CD4-positive, alpha-beta T cell treated with Interleukin-17A for 1 hour (primary cell): ENCODE data around the gene PIEZO1.
"Not testable (repeated sequence)": the region's sequence is repeated elsewhere in the genome, so short reads cannot be mapped to it uniquely, and the experiment has no call there.

Experiments
- DNase-seq: peaks from one replicate; pipeline ENCODE4 v3.0.0-alpha.2; 2020

The PIEZO1 gene

DNA sequence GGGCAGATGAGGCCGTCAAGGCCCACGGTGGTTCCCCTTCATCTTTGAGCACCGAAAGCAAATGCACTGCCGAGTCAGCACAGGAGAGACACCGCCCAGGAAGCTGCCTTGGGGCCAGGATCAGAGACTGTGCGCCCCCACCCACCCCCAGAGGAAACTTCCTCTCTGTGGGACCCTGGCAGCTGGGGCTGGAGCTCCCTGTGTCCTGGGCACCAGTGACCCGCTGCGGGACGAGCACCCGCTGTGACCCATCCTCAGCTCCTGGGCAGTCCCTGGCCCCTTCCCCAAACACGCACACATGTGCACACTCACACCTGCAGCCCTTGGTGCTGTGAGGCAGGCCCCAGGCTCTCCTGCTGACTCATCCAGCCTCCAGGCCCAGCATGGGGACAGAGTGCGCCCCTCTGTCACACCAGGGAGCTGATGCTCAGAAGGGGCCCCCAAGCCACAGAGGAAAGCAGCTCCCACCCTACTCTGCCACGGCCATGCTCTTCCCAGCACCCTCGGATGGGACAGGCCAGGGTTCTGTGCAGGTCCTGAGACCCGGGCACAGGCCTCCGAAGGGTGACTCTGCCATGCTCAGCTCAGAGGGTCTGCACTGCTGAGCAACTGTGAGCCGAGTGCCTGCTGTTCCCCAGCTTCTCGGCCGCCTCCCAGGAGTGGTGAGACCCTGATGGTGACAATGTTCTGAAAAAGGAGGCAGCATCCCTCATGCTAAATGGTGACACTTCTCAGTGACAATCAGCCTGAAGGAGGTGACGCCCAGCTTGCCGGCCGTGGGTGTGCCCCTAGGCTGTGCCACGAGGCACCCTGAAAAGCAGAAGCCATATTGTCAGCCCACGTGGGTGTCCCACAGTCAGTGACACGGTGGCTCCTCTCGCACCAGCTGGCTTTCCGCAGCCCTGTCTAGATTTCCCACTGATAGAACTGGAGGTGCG, 3.6 kb downstream of the PIEZO1 start:
- DNase-seq, result peak; percentile 75

DNA sequence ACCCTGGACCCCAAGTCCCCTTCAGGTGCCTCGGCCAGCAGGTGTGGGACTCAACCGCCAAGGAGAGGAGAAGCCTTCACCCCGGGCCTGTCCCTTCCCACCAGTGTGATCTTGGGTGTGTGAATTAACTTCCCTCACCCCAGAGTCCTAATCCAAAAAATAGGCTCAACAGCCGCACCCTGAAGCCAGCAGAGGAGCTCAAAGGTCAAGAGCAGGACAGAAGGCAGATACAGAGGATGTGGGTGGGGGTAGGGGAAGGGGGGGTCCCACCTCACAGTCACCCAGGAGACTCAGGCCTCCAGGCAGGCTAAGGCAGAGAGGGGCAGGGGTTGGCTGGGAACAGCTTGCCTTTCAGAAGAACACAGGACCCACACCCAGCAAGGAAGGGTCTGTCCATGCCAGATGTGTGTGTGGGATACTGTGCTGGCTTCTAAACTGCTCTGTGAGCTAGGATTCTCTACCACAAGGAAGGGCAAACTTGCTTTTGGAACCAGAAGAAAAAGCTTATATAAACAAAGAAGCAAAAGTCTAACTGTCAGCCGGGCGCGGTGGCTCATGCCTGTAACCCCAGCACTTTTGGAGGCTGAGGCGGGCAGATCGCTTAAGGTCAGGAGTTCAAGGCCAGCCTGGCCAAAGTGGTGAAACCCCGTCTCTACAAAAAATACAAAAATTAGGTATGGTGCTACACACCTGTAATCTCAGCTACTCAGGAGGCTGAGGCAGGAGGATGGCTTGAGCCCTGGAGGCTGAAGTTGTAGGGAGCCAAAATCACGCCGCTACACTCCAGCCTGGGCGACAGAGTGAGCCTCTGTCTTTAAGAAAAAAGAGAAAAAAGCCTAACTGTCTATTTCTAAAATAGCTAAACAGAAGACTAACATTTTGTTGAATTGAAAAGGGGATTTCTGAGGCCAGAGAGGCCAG, 4.6 kb downstream of the PIEZO1 start:
- no peak for DNase-seq

- DNase-seq, result no peak
Measured at GRCh38 chr16:88779406-88780141, 5.4 kb downstream of the PIEZO1 start.

DNA sequence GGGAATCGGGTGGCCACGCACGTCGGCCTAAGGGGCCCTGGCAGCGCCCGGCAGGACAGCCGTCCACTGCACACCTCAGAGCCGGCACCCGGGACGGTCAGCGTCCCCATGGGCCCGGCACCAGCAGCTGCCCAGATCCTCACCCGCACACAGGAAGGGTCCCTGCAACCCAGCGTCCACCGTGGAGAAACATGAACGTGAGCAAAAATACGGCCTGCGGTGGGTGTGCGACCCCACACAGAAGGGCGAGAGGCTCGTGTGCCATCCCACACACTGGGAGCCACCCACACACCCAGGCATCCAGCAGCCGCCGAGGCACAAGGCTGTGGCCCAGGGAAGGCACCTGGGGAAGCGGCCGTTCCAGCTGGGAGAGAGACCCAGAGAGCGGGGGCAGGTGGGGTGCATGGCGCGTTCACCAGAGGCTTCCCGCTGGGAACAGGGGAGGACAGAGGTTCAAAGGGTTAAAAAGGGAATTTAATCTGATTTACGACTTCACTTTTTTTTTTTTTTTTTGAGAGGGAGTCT, 6.4 kb downstream of the PIEZO1 start:
- no peak for DNase-seq

- DNase-seq, result no peak
Measured at GRCh38 chr16:88778271-88778525, 6.8 kb downstream of the PIEZO1 start.

DNA sequence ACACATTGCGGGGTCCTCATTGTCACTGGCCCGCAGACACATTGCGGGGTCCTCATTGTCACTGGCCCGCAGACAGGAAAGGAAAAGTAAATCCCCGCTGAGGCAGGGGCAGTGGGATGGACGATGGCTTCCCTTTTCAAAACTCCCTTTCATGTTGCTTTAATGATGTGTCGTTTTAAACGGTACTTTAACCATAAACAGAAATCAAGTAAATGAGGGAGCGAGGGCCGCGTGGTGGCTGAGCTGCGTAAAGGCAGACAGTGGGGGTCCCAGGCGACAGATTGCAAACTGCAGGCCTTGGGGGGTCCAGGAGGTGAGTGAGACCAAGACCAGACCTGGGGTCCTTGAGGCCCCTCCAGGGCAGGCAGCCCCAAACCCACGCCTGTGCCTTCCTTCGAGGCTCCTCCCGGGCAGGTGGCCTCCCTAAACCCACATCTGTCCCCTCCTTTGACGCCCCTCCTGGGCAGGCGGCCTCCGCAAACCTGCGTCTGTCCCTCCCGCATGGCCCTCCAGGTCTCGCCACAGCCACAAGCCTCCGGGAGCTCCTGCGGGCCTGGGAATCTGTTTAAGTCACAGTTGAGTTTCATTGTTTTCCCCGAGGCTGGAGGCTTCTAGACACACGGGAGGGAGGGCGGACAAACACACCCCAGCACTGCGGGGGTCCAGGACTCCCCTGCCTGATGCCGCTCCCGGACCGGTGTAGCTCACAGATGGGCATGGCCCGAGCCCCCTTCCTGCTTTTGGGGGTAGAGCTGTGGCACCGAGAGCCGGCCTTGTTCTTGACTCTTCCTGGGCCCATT, 7.3 kb downstream of the PIEZO1 start:
- no peak for DNase-seq

DNA sequence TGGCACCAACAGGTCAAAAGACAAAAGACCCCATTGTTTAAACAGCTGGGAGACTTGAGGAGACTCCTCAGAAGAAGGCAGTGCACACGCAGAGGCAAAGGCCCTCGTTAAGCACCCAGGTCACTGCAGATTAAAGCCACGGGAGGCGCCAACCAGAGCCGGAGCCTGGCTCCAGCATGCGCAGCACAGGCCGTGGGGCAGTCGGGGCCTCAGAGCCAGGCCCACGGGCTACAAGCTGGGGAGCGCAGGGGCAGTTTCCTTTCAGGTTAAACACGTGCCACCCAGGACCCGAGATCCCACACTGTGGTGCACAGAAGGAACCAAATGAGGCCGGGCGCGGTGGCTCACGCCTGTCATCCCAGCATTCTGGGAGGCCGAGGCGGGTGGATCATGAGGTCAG, 9.2 kb downstream of the PIEZO1 start:
- no peak for DNase-seq

GRCh38 chr16:88774544-88775393, 10.3 kb downstream of the PIEZO1 start:
- no peak for DNase-seq

- no peak for DNase-seq
Measured at GRCh38 chr16:88773812-88774291, 11.2 kb downstream of the PIEZO1 start.

DNA sequence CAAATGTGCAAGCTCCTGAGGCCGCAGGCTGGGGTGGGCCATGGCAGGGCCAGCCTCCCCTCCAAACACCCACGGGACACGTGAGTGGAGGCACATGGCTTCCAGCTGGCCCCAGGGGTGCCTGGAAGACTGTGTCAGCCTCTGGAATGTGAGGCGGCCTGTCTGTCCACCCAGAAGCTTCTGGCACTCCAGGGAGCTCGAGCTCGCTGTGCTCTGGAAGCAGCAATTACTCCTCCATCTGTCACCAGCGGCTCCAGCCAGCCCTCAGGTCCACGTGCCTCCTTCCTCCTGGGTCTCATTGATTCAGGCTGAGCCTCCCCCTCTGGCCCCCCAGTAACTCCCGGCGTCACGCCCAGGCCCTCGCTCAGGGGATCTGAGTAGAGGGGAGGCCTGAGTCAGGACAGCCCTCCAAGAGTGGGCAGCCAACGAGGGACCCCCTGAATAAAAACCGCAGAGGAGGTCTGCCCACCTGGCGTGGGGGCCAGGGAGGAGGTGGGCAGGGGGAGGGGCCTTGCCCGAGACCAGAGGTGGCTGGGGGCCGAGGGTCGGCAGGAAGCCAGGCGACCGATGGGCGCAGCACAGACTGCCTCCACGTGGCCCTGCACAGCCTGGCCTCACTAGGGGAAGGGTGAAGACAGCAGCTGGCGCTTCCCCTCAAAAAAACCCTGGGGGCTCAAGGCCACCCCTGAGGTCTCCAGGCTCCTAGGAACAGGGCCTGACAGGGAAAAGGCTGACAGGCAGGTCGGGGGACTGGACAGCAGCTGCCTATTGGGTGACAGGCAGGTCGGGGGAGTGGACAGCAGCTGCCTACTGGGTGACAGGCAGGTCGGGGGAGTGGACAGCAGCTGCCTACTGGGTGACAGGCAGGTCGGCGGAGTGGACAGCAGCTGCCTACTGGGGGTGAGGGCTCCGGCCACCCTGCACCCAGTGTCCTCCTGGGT, 11.9 kb downstream of the PIEZO1 start:
- DNase-seq, result no peak

DNA sequence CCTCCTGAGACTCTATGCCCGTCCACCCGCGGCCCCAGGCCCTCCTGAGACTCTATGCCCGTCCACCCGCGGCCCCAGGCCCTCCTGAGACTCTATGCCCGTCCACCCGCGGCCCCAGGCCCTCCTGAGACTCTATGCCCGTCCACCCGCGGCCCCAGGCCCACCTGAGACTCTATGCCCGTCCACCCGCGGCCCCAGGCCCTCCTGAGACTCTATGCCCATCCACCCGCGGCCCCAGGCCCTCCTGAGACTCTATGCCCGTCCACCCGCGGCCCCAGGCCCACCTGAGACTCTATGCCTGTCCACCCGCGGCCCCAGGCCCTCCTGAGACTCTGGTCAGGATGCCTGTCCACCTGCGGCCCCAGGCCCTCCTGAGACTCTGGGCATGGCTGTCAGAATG, 13.2 kb downstream of the PIEZO1 start:
- not testable (repeated sequence) for DNase-seq

DNA sequence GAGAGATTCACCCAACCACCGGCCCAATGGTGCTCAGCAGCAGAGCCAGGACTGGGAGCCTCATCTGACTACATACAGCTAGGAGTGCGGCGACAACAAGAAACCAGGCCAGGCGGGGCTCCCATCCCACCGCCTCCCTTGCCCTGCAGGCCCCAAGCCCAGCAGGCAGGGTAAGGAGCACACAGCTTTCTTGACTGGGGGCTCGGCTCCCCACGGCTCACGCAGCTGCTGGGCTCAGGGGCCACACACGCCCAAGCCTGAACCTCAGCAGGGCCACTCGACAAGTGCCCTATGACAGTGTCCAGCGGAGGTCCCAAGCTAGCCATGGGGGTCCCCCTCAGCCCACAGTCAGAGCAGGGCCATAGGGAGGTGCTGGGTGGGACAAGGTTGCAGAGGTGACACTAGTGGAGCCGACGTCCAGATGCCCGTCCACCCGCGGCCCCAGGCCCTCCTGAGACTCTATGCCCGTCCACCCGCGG, 13.7 kb downstream of the PIEZO1 start:
- DNase-seq, result no peak

DNA sequence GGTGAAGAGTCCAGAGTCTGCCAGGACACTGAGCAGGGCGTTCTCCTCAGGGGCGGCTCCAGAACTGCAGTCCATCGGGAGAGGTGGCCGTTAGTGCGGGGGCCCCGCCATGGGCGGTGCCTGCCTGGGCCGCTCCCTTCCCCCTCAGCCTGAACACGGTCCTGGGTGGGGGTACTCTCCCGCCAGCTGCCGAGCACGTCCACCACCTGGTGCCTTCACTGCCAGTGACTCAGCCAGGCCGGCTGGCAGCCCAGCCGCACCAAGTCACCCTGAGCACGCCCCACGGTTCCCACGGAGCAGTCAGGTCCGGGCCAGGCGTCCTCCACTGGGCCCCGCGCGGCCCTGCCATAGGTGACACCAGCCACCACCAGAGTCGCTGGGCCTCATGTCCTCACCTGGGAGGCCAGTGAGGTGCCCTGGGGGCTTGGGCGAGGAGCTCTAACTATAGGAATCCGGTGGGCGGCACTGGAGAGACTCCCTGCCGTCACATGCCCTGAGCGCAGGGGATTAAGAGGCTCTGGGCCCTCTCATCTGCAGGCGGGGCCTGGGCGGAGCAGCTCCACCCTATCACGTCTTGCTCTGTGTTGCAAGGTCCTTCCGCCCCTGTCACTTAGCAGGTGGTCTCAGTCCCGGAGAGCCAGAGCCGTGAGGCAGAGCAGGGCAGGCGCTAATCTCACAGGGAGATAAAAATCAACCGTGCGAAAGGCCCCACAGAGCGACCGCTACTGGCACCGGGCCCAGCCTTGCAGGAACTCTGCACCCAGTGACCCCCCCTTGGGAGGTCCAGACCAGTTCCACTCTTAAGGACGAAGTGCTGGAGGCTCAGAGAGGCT, 14.3 kb downstream of the PIEZO1 start:
- DNase-seq, result no peak

- no peak for DNase-seq
Measured at GRCh38 chr16:88769617-88770460, 15.2 kb downstream of the PIEZO1 start.

GRCh38 chr16:88768071-88768783, 16.8 kb downstream of the PIEZO1 start:
- DNase-seq, result no peak

DNA sequence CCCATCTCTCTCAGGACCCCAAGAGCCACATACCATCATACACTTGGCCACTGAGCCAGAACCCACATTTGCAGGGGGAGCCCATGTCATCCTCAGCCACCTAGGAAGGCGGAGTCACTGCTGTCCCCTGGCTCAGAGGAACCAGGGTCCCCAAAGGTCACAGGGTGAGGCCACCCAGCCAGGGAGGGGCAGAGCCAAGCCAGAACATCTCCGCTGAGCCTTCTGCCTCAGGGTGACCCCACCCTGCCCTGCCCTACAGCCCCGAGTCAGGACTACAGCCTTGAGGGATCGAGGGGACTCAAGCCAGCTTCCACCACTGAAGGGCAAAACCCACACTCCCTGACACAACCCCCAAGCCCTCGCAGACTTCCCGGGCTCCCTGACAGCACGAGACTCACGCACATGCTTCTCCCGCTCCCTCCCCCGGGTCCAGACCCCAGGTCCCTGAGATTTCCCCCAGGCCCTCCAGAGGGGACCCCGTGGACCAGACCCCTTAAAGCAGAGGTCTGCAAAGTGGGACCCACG, 17.4 kb downstream of the PIEZO1 start:
- no peak for DNase-seq

DNA sequence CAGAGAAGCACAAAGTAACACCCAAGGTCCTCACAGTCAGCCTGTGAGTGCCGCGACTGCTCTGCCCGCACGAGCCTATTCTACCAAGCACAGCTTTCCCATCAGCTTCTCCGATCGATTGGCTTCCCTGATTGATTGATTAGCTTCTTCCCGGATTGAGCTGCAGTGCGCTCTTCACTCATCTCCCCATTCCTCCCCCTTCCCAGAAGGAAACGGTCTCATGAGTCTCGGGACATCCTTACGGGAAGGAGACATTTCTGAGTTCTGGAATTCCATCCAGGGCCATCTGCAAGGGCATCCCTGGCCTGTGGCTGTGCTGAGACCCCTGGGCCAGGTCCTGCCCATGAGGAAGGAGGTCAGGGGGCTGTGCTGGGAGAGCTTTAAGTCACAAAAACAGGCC, 18.0 kb downstream of the PIEZO1 start:
- DNase-seq, result no peak
